GM12878 (cell line): ENCODE results near the gene GREB1. TPM values are rescaled to one million over a fixed set of nuclear protein-coding genes. Genes with fewer than 3 reads are reported as not detected.

Source experiments
- ATAC-seq: fragments of 200-7000 bp; cut with Tn5 transposase; 3 replicates; pipeline ENCODE4 v1.9.1; 2020; ENCODE audit warnings: mild to moderate bottlenecking, moderate library complexity
- BruUV-seq: library from RNA; stranded (reverse); fragments of 400-500 nt; replicated peaks from 2 replicates; lab custom pipeline; 2021; lab: Mats Ljungman, UMichigan
- CTCF ChIA-PET: fragments of 300-600 bp; sonication (Branson Sonifier 250); formaldehyde crosslinking; extraction: SDS; loops from one replicate; lab custom pipeline; 2021; ENCODE audit warnings: inconsistent platforms; lab: Yijun Ruan, JAX
- POLR2A ChIA-PET: fragments of 350-600 bp; formaldehyde crosslinking; extraction: SDS; loops from one replicate; lab custom pipeline; 2021; ENCODE audit warnings: inconsistent platforms; lab: Charles Lee
- RAD21 ChIA-PET: fragments of 300-600 bp; sonication (Branson Sonifier 250); formaldehyde crosslinking; loops from one replicate; lab custom pipeline; 2023; ENCODE audit warnings: antibody characterized with exemption; ENCODE audit not compliant: unreplicated experiment; lab: Charles Lee
- SMC1A ChIA-PET: fragments of 300-600 bp; sonication (Branson Sonifier 250); formaldehyde crosslinking; loops from one replicate; lab custom pipeline; 2023; ENCODE audit not compliant: unreplicated experiment, uncharacterized antibody; lab: Charles Lee
- DNase-seq: peaks from one replicate; pipeline ENCODE4 v3.0.0-alpha.2; 2011; ENCODE audit warnings: low read depth, low spot score
- FAIRE-seq: peaks from 3 replicates; lab custom pipeline; 2011; peaks lifted over from hg19 to GRCh38; lab: Jason Lieb, UNC
- H2AFZ ChIP-seq: 2 replicates; pipeline ENCODE4 v1.6.0; 2011; ENCODE audit warnings: low read depth, low read length, control low read depth; ENCODE audit not compliant: control insufficient read depth
- H3K27ac ChIP-seq: 2 replicates; pipeline ENCODE4 v1.5.1; 2011; ENCODE audit warnings: control low read depth; ENCODE audit not compliant: control insufficient read depth, insufficient read depth
- H3K27me3 ChIP-seq, 2 experiments: replicated peaks in 1 of 2; 2 replicates each; pipeline versions ENCODE4 v1.6.0 to v1.6.1; 2011; ENCODE audit warnings: low read length in 1 of 2; ENCODE audit not compliant: control insufficient read depth in 2 of 2, insufficient read depth in 2 of 2
- H3K36me3 ChIP-seq, 2 experiments: 2 replicates each; pipeline ENCODE4 v1.5.1; 2011; ENCODE audit warnings: low read length in 1 of 2; ENCODE audit not compliant: control insufficient read depth in 2 of 2, insufficient read depth in 2 of 2
- H3K4me1 ChIP-seq: 2 replicates; pipeline ENCODE4 v1.6.1; 2011; ENCODE audit warnings: mild to moderate bottlenecking, low read length, moderate library complexity, mixed read lengths; ENCODE audit not compliant: control insufficient read depth, insufficient read depth
- H3K4me2 ChIP-seq: 2 replicates; pipeline ENCODE4 v1.6.0; 2011; ENCODE audit warnings: control low read depth; ENCODE audit not compliant: control insufficient read depth, insufficient read depth
- H3K4me3 ChIP-seq: fragments of 200-600 bp; sonication (generic); 2 replicates; pipeline ENCODE4 v1.5.1; 2016
- H3K79me2 ChIP-seq: 2 replicates; pipeline ENCODE4 v1.6.0; 2011; ENCODE audit warnings: low read length; ENCODE audit not compliant: control insufficient read depth, insufficient read depth
- H3K9ac ChIP-seq: 2 replicates; pipeline ENCODE4 v1.8.0; 2011; ENCODE audit warnings: low read length, control low read depth, mixed read lengths; ENCODE audit not compliant: control insufficient read depth, insufficient read depth
- H3K9me3 ChIP-seq: replicated peaks from 3 replicates; pipeline ENCODE4 v1.5.1; 2011; ENCODE audit warnings: mild to moderate bottlenecking, low read length; ENCODE audit not compliant: control insufficient read depth, insufficient read depth
- H4K20me1 ChIP-seq: 2 replicates; pipeline ENCODE4 v1.6.0; 2011; ENCODE audit not compliant: control insufficient read depth, insufficient read depth
- BACH1 ChIP-seq: fragments of 450-650 bp; IDR thresholded peaks from 2 replicates; pipeline ENCODE4 v1.6.1; 2017; ENCODE audit warnings: mild to moderate bottlenecking, borderline replicate concordance
- CHD1 ChIP-seq: IDR thresholded peaks from 2 replicates; pipeline ENCODE4 v1.6.1; 2012; ENCODE audit warnings: low read depth, low read length, improper control_type of control experiment
- CHD4 ChIP-seq: fragments of 200-600 bp; sonication (generic); IDR thresholded peaks from 2 replicates; pipeline ENCODE4 v1.6.1; 2016; ENCODE audit warnings: mild to moderate bottlenecking
- CREM ChIP-seq: IDR thresholded peaks from 2 replicates; pipeline ENCODE4 v1.6.1; 2014; ENCODE audit warnings: antibody characterized with exemption, low read depth
- DPF2 ChIP-seq: fragments of 450-650 bp; IDR thresholded peaks from 2 replicates; pipeline ENCODE4 v1.6.1; 2017; ENCODE audit warnings: mild to moderate bottlenecking
- EED ChIP-seq: sonication (generic); IDR thresholded peaks from 2 replicates; pipeline ENCODE4 v1.6.1; 2016; ENCODE audit warnings: antibody characterized with exemption, low read depth
- GABPA ChIP-seq: IDR thresholded peaks from 2 replicates; pipeline ENCODE4 v1.6.1; 2014; ENCODE audit warnings: antibody characterized with exemption, low read depth, mild to moderate bottlenecking, inconsistent platforms
- IKZF1 ChIP-seq: fragments of 450-650 bp; conservative IDR thresholded peaks from 2 replicates; pipeline ENCODE4 v1.6.1; 2017; ENCODE audit warnings: antibody characterized with exemption, mild to moderate bottlenecking
- JUND ChIP-seq: IDR thresholded peaks from 2 replicates; pipeline ENCODE4 v1.6.1; 2012; ENCODE audit warnings: low read depth, mild to moderate bottlenecking, low read length, improper control_type of control experiment, moderate library complexity
- KAT2A ChIP-seq: conservative IDR thresholded peaks from 2 replicates; pipeline ENCODE4 v1.6.1; 2011; ENCODE audit warnings: low read depth, low read length; ENCODE audit not compliant: control insufficient read depth
- NBN ChIP-seq: fragments of 450-650 bp; IDR thresholded peaks from 2 replicates; pipeline ENCODE4 v1.6.1; 2016
- SP1 ChIP-seq: IDR thresholded peaks from one replicate; pipeline ENCODE4 v1.6.1; 2011; ENCODE audit warnings: low read depth, low read length
- TCF12 ChIP-seq: IDR thresholded peaks from 2 replicates; pipeline ENCODE4 v1.6.1; 2011; ENCODE audit warnings: low read depth, mild to moderate bottlenecking, low read length
- TCF3 ChIP-seq: IDR thresholded peaks from 2 replicates; pipeline ENCODE4 v1.6.1; 2012; ENCODE audit warnings: low read depth, mild to moderate bottlenecking, low read length, borderline replicate concordance; ENCODE audit not compliant: insufficient read depth
- WGBS: methylation state at CpG from one replicate; pipeline ENCODE4 v1.1.6; 2016; ENCODE audit warnings: low lambda C conversion rate; ENCODE audit not compliant: insufficient replicate concordance, insufficient coverage; ENCODE audit errors: missing lambda C conversion rate; 5-methylcytosine and 5-hydroxymethylcytosine counted together
- in situ Hi-C: fragments of 300-500 bp; cut with MboI; formaldehyde crosslinking; loops from 9 replicates; pipeline ENCODE4 v1.14.3; 2018; ENCODE audit warnings: mixed read lengths
- intact Hi-C: fragments of 100-400 bp; cut with micrococcal nuclease; formaldehyde crosslinking; loops from one replicate; pipeline ENCODE4 v1.14.2; 2022; ENCODE audit not compliant: unreplicated experiment
- polyA plus RNA-seq, 11 experiments: library from polyadenylated mRNA; depleted of rRNA in 4 of 11; unstranded in 6 of 11; stranded (reverse) in 5 of 11; fragments of >200 nt; fragmentation: Nextera tagmentation in 4 of 11; fragmentation: Illumina TruSeq in 1 of 11; extraction: Ambion mirVana in 4 of 11; extraction: Trizol in 1 of 11; gene quantifications; 1 replicate in 1 of 11; 2 replicates in 10 of 11; pipeline versions ENCODE4 v1.2.1 to v1.2.3, GENCODE V29; 2011 to 2016; ENCODE audit warnings: inconsistent platforms in 2 of 11, missing spikeins in 2 of 11, low read depth in 1 of 11
- total RNA-seq, 4 experiments: library from RNA; depleted of rRNA in 3 of 4; stranded (reverse); fragments of >200 nt in 3 of 4; fragmentation: Illumina TruSeq in 1 of 4; extraction: Trizol in 1 of 4; gene quantifications; 2 replicates each; pipeline versions ENCODE4 v1.2.1 to v1.2.3, GENCODE V29; 2013 to 2021
- TF ChIP-seq, protein P1 (sequence below): IDR thresholded peaks from 2 replicates; pipeline ENCODE4 v1.6.1; 2012; ENCODE audit warnings: improper control_type of control experiment, low read depth, low read length; ENCODE audit not compliant: insufficient replicate concordance
- TF ChIP-seq, protein P2 (sequence below): IDR thresholded peaks from 2 replicates; pipeline ENCODE4 v1.6.1; 2011; ENCODE audit warnings: borderline replicate concordance, low read depth, mild to moderate bottlenecking, moderate library complexity, mixed read lengths, low read length; ENCODE audit not compliant: insufficient read depth; ENCODE audit errors: extremely low read length

GREB1 gene
- total and polyA plus RNA-seq, 10 of the 15 experiments (the other 5 are each of a cell fraction or from before 2014, with no cell fraction given) = 0.09 to 2.1 (median 0.37) TPM; not detected in 1

DNA sequence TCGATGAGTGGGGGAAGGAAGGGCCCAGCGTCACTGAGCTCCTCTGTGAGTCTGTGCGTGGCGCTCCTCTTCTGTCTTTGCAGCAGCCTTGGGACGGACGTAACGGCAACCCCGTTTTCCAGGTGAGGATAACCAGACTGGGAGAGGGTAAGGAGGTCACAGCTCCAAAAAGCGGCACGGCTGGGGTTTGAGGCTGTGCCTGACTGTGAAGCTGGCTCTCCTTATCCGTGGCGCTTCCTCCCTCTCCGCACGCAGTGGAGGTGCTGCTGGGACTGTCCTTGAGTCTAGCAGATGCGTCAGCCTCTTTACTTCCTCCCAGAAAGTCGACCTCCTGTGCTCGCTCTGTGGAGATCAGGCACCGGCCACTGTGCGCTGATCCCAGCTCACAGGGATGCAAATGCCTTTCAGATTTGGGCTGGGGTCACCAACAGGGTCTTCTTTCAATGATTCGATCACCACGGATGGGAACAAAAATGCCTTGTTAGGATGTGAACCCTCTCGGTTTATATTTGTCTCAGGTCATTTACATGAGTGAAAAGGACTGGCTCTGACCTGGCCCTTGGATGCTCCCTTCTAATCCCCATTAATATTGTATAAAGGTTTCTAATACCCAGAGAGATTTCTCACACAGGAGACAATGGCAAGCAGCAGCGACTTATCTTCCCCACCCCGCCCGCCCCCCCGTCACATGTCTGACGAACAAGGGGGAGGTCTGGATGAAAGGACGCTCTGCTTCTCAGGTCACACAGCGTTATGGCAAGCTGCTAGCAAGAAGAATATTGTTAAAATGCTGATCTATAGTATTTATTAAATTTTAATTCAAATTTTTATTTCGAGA is 37.8 kb upstream of the GREB1 start (continued):
- no peak for TF ChIP-seq CHD1
- TF ChIP-seq, protein P1, sequence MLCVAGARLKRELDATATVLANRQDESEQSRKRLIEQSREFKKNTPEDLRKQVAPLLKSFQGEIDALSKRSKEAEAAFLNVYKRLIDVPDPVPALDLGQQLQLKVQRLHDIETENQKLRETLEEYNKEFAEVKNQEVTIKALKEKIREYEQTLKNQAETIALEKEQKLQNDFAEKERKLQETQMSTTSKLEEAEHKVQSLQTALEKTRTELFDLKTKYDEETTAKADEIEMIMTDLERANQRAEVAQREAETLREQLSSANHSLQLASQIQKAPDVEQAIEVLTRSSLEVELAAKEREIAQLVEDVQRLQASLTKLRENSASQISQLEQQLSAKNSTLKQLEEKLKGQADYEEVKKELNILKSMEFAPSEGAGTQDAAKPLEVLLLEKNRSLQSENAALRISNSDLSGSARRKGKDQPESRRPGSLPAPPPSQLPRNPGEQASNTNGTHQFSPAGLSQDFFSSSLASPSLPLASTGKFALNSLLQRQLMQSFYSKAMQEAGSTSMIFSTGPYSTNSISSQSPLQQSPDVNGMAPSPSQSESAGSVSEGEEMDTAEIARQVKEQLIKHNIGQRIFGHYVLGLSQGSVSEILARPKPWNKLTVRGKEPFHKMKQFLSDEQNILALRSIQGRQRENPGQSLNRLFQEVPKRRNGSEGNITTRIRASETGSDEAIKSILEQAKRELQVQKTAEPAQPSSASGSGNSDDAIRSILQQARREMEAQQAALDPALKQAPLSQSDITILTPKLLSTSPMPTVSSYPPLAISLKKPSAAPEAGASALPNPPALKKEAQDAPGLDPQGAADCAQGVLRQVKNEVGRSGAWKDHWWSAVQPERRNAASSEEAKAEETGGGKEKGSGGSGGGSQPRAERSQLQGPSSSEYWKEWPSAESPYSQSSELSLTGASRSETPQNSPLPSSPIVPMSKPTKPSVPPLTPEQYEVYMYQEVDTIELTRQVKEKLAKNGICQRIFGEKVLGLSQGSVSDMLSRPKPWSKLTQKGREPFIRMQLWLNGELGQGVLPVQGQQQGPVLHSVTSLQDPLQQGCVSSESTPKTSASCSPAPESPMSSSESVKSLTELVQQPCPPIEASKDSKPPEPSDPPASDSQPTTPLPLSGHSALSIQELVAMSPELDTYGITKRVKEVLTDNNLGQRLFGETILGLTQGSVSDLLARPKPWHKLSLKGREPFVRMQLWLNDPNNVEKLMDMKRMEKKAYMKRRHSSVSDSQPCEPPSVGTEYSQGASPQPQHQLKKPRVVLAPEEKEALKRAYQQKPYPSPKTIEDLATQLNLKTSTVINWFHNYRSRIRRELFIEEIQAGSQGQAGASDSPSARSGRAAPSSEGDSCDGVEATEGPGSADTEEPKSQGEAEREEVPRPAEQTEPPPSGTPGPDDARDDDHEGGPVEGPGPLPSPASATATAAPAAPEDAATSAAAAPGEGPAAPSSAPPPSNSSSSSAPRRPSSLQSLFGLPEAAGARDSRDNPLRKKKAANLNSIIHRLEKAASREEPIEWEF = no peak

DNA sequence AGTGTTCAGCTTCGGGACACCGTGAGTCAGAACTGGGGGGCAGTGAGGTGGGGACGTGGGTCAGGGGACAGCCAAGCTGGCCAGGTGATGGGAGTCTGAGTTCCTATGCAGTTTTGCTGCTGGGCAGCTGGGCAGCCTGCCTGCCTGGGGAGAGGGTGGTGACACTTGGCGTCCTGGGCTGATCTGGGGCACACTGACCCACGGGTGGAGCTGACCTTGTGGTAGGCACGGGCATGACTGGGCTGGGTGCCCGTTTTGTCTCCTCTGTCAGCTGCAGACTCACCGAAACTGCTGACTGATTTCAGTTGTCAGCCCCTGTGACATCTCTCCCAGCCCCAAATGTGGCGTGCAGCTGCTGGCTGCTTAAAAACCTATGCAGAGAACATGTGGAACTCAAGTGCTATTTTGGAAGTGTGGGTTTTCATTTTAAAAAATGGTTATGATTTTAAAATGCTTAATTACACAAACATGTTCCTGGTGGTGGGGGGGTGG is 35.3 kb upstream of the GREB1 start:
- ATAC-seq (peak; percentile 97), FAIRE-seq (peak; percentile 97), DNase-seq (peak; percentile 69)
- Histone ChIP-seq H3K36me3 (no peaks in the 10 kb centered on the region), H4K20me1 (no peaks in the 10 kb centered on the region), H3K79me2 (no peaks in the 10 kb centered on the region), H3K4me3 (0 out of 2 replicates have a peak overlapping the region, but pooled peaks have one; percentile 48), H3K27ac (no peak overlapping the region), H2AFZ (no peak overlapping the region), H3K4me2 (peak overlapping the region; percentile 69), H3K27me3 (no peaks in the 10 kb centered on the region), H3K4me1 (peaks cover 31% of the 10 kb centered on the region), H3K9me3 (peaks cover 2% of the 10 kb centered on the region; the same call in 1 of the 3 replicates), H3K9ac (no peak overlapping the region)
- in situ Hi-C loops (no loop called here), intact Hi-C loops (no loop called here)
- ChIA-PET RAD21 (interaction anchor here (1.2 to 1.3 kb wide), 2 partner anchors 21 to 83 kb away, joined by 4 to 5 read pairs; no protein-coding TSS in a partner anchor), CTCF (interaction anchor here (1.2 to 1.8 kb wide), 5 partner anchors 14 to 367 kb away, joined by 3 to 7 read pairs (median 3); no protein-coding TSS in a partner anchor), SMC1A (interaction anchor here (1.2 kb wide), 1 partner anchor 366 kb away, joined by 3 read pairs; a partner anchor contains a TSS), POLR2A (interaction anchor here (0.5 kb wide), 1 partner anchor 754 kb away, joined by 6 read pairs; no protein-coding TSS in a partner anchor)
- WGBS = 2% methylated on average over 9 of the region's 9 CpGs
- BruUV-seq = no TSS peak
- 0 out of 2 replicates have a peak, but pooled peaks have one; percentile 45 for TF ChIP-seq NBN
- TF ChIP-seq, protein P2, sequence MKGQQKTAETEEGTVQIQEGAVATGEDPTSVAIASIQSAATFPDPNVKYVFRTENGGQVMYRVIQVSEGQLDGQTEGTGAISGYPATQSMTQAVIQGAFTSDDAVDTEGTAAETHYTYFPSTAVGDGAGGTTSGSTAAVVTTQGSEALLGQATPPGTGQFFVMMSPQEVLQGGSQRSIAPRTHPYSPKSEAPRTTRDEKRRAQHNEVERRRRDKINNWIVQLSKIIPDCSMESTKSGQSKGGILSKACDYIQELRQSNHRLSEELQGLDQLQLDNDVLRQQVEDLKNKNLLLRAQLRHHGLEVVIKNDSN = no peak
- TF ChIP-seq GABPA = 0 out of 2 replicates have a peak, but pooled peaks have one; percentile 21
- no peak for TF ChIP-seq KAT2A
- peak; percentile 90 for TF ChIP-seq TCF3
- TF ChIP-seq CHD4 = no peak
- no peak for TF ChIP-seq SP1
- TF ChIP-seq JUND = peak; percentile 70; the same call in 1 of the 2 replicates
- TF ChIP-seq EED = peak; percentile 91
- TF ChIP-seq TCF12 = peak; percentile 98
- peak; percentile 66 for TF ChIP-seq IKZF1
- peak; percentile 70 for TF ChIP-seq CREM
- TF ChIP-seq BACH1 = peak; percentile 52; the same call in 1 of the 2 replicates
- TF ChIP-seq DPF2 = peak; percentile 81
